ENCODE measurements around the gene ZCCHC3. TPM values are rescaled to one million over a fixed set of nuclear protein-coding genes. Genes with fewer than 3 reads are reported as not detected.

Gene ZCCHC3
- polyA plus RNA-seq, 3 donors: 49.6 to 53.7 (median 52.7) TPM

GRCh38 chr20:278607-279571 lies 18.5 kb upstream of the ZCCHC3 start:
- no peak for DNase-seq (ENCODE audit: low read depth in 3 of 3, low spot score in 2 of 3)

- DNase-seq (ENCODE audit: low read depth in 3 of 3, low spot score in 2 of 3): no peak
Measured at GRCh38 chr20:284172-284571, 13.2 kb upstream of the ZCCHC3 start.

GRCh38 chr20:286508-286907 lies 10.9 kb upstream of the ZCCHC3 start:
- DNase-seq (ENCODE audit: low read depth in 3 of 3, low spot score in 2 of 3): no peak

- no peak for DNase-seq (ENCODE audit: low read depth in 3 of 3, low spot score in 2 of 3)
Measured at GRCh38 chr20:288956-289692, 8.2 kb upstream of the ZCCHC3 start.

GRCh38 chr20:289693-290083 lies 7.7 kb upstream of the ZCCHC3 start:
- no peak for DNase-seq (ENCODE audit: low read depth in 3 of 3, low spot score in 2 of 3)

- DNase-seq (ENCODE audit: low read depth in 3 of 3, low spot score in 2 of 3): peak; percentile 88 to 92 (median 91)
Measured at GRCh38 chr20:290084-290831, 7.1 kb upstream of the ZCCHC3 start, which contains the start of gene C20orf96. Gene C20orf96 (minus strand): TSS chr20:290750. CDS start chr20:290610, 140 bp downstream.

- no peak for DNase-seq (ENCODE audit: low read depth in 3 of 3, low spot score in 2 of 3)
Measured at GRCh38 chr20:294602-295001, 2.8 kb upstream of the ZCCHC3 start.

GRCh38 chr20:295804-296203 lies 1.6 kb upstream of the ZCCHC3 start:
- DNase-seq (ENCODE audit: low read depth in 3 of 3, low spot score in 2 of 3): no peak

- no peak for DNase-seq (ENCODE audit: low read depth in 3 of 3, low spot score in 2 of 3)
Measured at GRCh38 chr20:297925-298775, 780 bp downstream of the ZCCHC3 start.

GRCh38 chr20:298776-299391 lies 1.5 kb downstream of the ZCCHC3 start:
- no peak for DNase-seq (ENCODE audit: low read depth in 3 of 3, low spot score in 2 of 3)

GRCh38 chr20:300345-300990 lies 3.1 kb downstream of the ZCCHC3 start:
- no peak for DNase-seq (ENCODE audit: low read depth in 3 of 3, low spot score in 2 of 3)

- DNase-seq (ENCODE audit: low read depth in 3 of 3, low spot score in 2 of 3): no peak
Measured at GRCh38 chr20:301886-302848, 4.8 kb downstream of the ZCCHC3 start.

GRCh38 chr20:305745-306144 lies 8.4 kb downstream of the ZCCHC3 start:
- no peak for DNase-seq (ENCODE audit: low read depth in 3 of 3, low spot score in 2 of 3)

GRCh38 chr20:308427-309038 lies 11.2 kb downstream of the ZCCHC3 start:
- DNase-seq (ENCODE audit: low read depth in 3 of 3, low spot score in 2 of 3): no peak

- no peak for DNase-seq (ENCODE audit: low read depth in 3 of 3, low spot score in 2 of 3)
Measured at GRCh38 chr20:309306-309840, 12.0 kb downstream of the ZCCHC3 start.

- peak; percentile 90 to 99 (median 96) for DNase-seq (ENCODE audit: low read depth in 3 of 3, low spot score in 2 of 3)
Measured at GRCh38 chr20:309841-310644, 12.7 kb downstream of the ZCCHC3 start.
